22Rv1 (cell line): ENCODE data around the gene IPPK.

Source experiments
- ZFX ChIP-seq: fragments of 450-650 bp; IDR thresholded peaks from 2 replicates; pipeline ENCODE4 v1.6.1; 2017; ENCODE audit warnings: antibody characterized with exemption, borderline replicate concordance
- TF ChIP-seq, protein P1 (sequence below): fragments of 450-650 bp; IDR thresholded peaks from 2 replicates; pipeline ENCODE4 v1.5.1; 2017; ENCODE audit warnings: mild to moderate bottlenecking

DNA sequence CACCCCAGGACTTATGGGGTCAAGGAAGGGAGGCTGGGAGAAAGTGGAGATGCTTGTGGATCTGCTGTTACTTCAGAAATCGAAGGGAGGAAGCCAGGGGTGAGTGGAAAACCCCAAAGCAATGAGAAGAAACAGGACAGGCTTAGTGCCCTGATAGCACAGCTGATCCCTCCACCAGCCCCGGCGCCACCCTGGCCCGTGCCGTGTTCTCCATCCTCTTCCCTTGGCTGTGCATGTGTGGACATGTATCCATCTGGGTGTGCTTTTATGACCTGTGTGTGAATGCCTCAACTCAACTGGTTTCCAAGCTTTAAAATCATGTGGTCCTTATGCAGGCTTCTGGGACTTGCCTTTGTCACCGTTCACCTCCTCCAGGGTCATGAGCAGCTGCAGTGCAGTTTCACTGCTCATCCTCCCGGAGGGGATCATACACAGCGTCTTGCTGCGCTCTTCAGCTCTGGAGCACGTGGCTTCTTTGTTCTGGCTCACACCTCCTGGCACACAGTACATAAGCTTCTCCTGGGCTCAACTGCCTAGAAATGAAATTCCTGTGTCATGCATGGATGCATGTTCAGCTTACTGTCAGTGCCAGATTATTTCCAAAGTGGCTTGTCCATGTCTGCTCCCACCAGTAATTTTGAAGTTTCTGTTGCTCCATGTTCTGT lies 58.2 kb downstream of the IPPK start:
- TF ChIP-seq, protein P1, sequence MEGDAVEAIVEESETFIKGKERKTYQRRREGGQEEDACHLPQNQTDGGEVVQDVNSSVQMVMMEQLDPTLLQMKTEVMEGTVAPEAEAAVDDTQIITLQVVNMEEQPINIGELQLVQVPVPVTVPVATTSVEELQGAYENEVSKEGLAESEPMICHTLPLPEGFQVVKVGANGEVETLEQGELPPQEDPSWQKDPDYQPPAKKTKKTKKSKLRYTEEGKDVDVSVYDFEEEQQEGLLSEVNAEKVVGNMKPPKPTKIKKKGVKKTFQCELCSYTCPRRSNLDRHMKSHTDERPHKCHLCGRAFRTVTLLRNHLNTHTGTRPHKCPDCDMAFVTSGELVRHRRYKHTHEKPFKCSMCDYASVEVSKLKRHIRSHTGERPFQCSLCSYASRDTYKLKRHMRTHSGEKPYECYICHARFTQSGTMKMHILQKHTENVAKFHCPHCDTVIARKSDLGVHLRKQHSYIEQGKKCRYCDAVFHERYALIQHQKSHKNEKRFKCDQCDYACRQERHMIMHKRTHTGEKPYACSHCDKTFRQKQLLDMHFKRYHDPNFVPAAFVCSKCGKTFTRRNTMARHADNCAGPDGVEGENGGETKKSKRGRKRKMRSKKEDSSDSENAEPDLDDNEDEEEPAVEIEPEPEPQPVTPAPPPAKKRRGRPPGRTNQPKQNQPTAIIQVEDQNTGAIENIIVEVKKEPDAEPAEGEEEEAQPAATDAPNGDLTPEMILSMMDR: no peak
- no peak for TF ChIP-seq ZFX
